GM12878 (cell line): ENCODE results near the gene CRACDL.

ENCODE experiments used
- CTCF ChIP-seq, 3 experiments: IDR thresholded peaks in 2 of 3; conservative IDR thresholded peaks in 1 of 3; 2 replicates each; pipeline ENCODE4 v1.5.1; 2011; ENCODE audit warnings: low read depth in 3 of 3, low read length in 3 of 3, mild to moderate bottlenecking in 3 of 3, control low read depth in 2 of 3, moderate library complexity in 2 of 3, inconsistent platforms in 1 of 3, mixed read lengths in 1 of 3; ENCODE audit not compliant: control insufficient read depth in 2 of 3, insufficient read depth in 1 of 3; ENCODE audit errors: extremely low read depth in 1 of 3
- EGR1 ChIP-seq, 2 experiments: IDR thresholded peaks; 1 replicate in 1 of 2; 2 replicates in 1 of 2; pipeline ENCODE4 v1.6.1; 2011 to 2012; ENCODE audit warnings: low read depth in 2 of 2, low read length in 2 of 2, borderline replicate concordance in 1 of 2, mild to moderate bottlenecking in 1 of 2, moderate library complexity in 1 of 2
- EP300 ChIP-seq, 2 experiments: fragments of 150-350 bp in 1 of 2; IDR thresholded peaks; 2 replicates each; pipeline ENCODE4 v1.6.1; 2011 to 2012; ENCODE audit warnings: low read depth in 2 of 2, low read length in 2 of 2, borderline replicate concordance in 1 of 2, improper control_type of control experiment in 1 of 2, inconsistent platforms in 1 of 2; ENCODE audit not compliant: control insufficient read depth in 1 of 2
- EZH2 ChIP-seq: IDR thresholded peaks from 2 replicates; pipeline ENCODE4 v1.6.1; 2012; ENCODE audit warnings: low read depth, mild to moderate bottlenecking, control low read depth, inconsistent platforms, low read length, borderline replicate concordance; ENCODE audit not compliant: control insufficient read depth
- HDGF ChIP-seq: fragments of 450-650 bp; IDR thresholded peaks from 2 replicates; pipeline ENCODE4 v1.6.1; 2016; ENCODE audit warnings: antibody characterized with exemption
- NFIC ChIP-seq: IDR thresholded peaks from 2 replicates; pipeline ENCODE4 v1.6.1; 2012; ENCODE audit warnings: low read depth, mild to moderate bottlenecking, inconsistent platforms, low read length, moderate library complexity
- RELA ChIP-seq: fragments of 450-650 bp; IDR thresholded peaks from 2 replicates; pipeline ENCODE4 v1.8.0; 2014; ENCODE audit warnings: borderline replicate concordance; ENCODE audit not compliant: partially characterized antibody
- RFX5 ChIP-seq: IDR thresholded peaks from 2 replicates; pipeline ENCODE4 v1.6.1; 2011; ENCODE audit warnings: low read depth, low read length, improper control_type of control experiment
- ZBED1 ChIP-seq: IDR thresholded peaks from 2 replicates; pipeline ENCODE4 v1.6.1; 2016; ENCODE audit warnings: borderline replicate concordance
- ZNF274 ChIP-seq: IDR thresholded peaks from one replicate; pipeline ENCODE4 v1.8.0; 2011; ENCODE audit not compliant: insufficient read length, insufficient read depth

GRCh38 chr2:98829581-98830270 lies 106.3 kb downstream of the CRACDL start:
- TF ChIP-seq CTCF (IDR thresholded peaks at IDR 0.05 in 2 of 3, conservative IDR thresholded peaks at IDR 0.05 in 1 of 3; ENCODE audit: control insufficient read depth in 2 of 3, extremely low read depth in 1 of 3, insufficient read depth in 1 of 3, low read depth in 3 of 3, low read length in 3 of 3) = no peak
- TF ChIP-seq EZH2 = no peak
- no peak for TF ChIP-seq EP300 (IDR thresholded peaks at IDR 0.05; ENCODE audit: borderline replicate concordance in 1 of 2, control insufficient read depth in 1 of 2, low read depth in 2 of 2, low read length in 2 of 2)
- TF ChIP-seq HDGF = no peak
- TF ChIP-seq RFX5 = no peak
- no peak for TF ChIP-seq ZBED1
- no peak for TF ChIP-seq ZNF274
- TF ChIP-seq NFIC = no peak
- TF ChIP-seq RELA = no peak
- no peak for TF ChIP-seq EGR1 (IDR thresholded peaks at IDR 0.05; ENCODE audit: borderline replicate concordance in 1 of 2, low read depth in 2 of 2, low read length in 2 of 2)
